K562 (cell line): Measurements from ENCODE around the gene SULT1C3. TPM values are rescaled to one million over a fixed set of nuclear protein-coding genes. Genes with fewer than 3 reads are reported as not detected.

Experiments used
- ATAC-seq: fragments of 200-7000 bp; cut with Tn5 transposase; 3 replicates; pipeline ENCODE4 v1.9.1; 2020; ENCODE audit warnings: moderate library complexity
- BruUV-seq: library from RNA; stranded (reverse); fragments of 400-500 nt; replicated peaks from 2 replicates; lab custom pipeline; 2021; lab: Mats Ljungman, UMichigan
- CTCF ChIA-PET: fragments of 300-600 bp; formaldehyde crosslinking; extraction: SDS; loops from one replicate; lab custom pipeline; 2021; ENCODE audit warnings: low intra/inter-chr PET ratio; lab: Yijun Ruan, JAX
- POLR2A ChIA-PET: fragments of 300-600, 350-650 bp; sonication (Branson Sonifier 250); formaldehyde crosslinking; extraction: SDS; loops from one replicate; lab custom pipeline; 2021; ENCODE audit warnings: antibody characterized with exemption, inconsistent platforms; lab: Yijun Ruan, JAX
- DNase-seq, 4 experiments: peaks; one replicate each; pipeline versions ENCODE4 v3.0.0 to v3.0.0-alpha.2; 2011 to 2018; ENCODE audit warnings: low spot score in 3 of 4, mixed read lengths in 3 of 4; ENCODE audit errors: extremely low read depth in 1 of 4
- FAIRE-seq: peaks from 2 replicates; lab custom pipeline; 2011; peaks lifted over from hg19 to GRCh38; lab: Jason Lieb, UNC
- H2AFZ ChIP-seq: 2 replicates; pipeline ENCODE4 v1.6.0; 2011; ENCODE audit warnings: low read depth, low read length, control low read depth, inconsistent platforms
- H3K27ac ChIP-seq: fragments of 200-600 bp; 3 replicates; pipeline ENCODE4 v1.8.0; 2011; ENCODE audit warnings: low read depth, mild to moderate bottlenecking, control low read depth, inconsistent platforms, low read length, moderate library complexity, mixed read lengths; ENCODE audit errors: extremely low read depth
- H3K27me3 ChIP-seq, 2 experiments: fragments of 300-600 bp in 1 of 2; 2 replicates in 1 of 2; 3 replicates in 1 of 2; pipeline versions ENCODE4 v1.6.0 to v1.8.0; 2011; ENCODE audit warnings: inconsistent platforms in 2 of 2, low read length in 2 of 2, mild to moderate bottlenecking in 1 of 2, mixed read lengths in 1 of 2, moderate library complexity in 1 of 2; ENCODE audit not compliant: control insufficient read depth in 2 of 2, insufficient read depth in 2 of 2
- H3K36me3 ChIP-seq: fragments of 300-600 bp; 3 replicates; pipeline ENCODE4 v1.8.0; 2011; ENCODE audit warnings: mild to moderate bottlenecking, low read length, inconsistent platforms; ENCODE audit not compliant: control insufficient read depth, insufficient read depth
- H3K4me1 ChIP-seq, 2 experiments: fragments of 200-600 bp in 1 of 2; replicated peaks in 1 of 2; 2 replicates in 1 of 2; 3 replicates in 1 of 2; pipeline versions ENCODE4 v1.5.1 to v1.8.0; 2011; ENCODE audit warnings: inconsistent platforms in 2 of 2, low read length in 2 of 2, mild to moderate bottlenecking in 1 of 2, mixed read lengths in 1 of 2, moderate library complexity in 1 of 2; ENCODE audit not compliant: control insufficient read depth in 2 of 2, insufficient read depth in 2 of 2
- H3K4me2 ChIP-seq: 2 replicates; pipeline ENCODE4 v1.6.1; 2011; ENCODE audit warnings: low read length, control low read depth, inconsistent platforms, mixed read lengths; ENCODE audit not compliant: insufficient read depth
- H3K4me3 ChIP-seq: fragments of 200-600 bp; sonication (generic), shearing (Covaris generic); 2 replicates; pipeline ENCODE4 v1.5.1; 2016; ENCODE audit warnings: control low read depth, inconsistent platforms
- H3K79me2 ChIP-seq: fragments of 200-600 bp; 3 replicates; pipeline ENCODE4 v1.8.0; 2011; ENCODE audit warnings: low read length, inconsistent platforms; ENCODE audit not compliant: control insufficient read depth, insufficient read depth
- H3K9ac ChIP-seq, 2 experiments: 2 replicates each; pipeline versions ENCODE4 v1.6.0 to v1.6.1; 2011; ENCODE audit warnings: low read depth in 2 of 2, low read length in 2 of 2, control low read depth in 1 of 2, inconsistent platforms in 1 of 2, mild to moderate bottlenecking in 1 of 2, mixed read lengths in 1 of 2; ENCODE audit not compliant: insufficient read depth in 1 of 2
- H3K9me1 ChIP-seq: one replicate; pipeline ENCODE4 v1.6.0; 2011; ENCODE audit warnings: inconsistent platforms, mild to moderate bottlenecking, low read length, moderate library complexity; ENCODE audit not compliant: control insufficient read depth, insufficient read depth
- H3K9me3 ChIP-seq: replicated peaks from 2 replicates; pipeline ENCODE4 v1.5.1; 2011; ENCODE audit warnings: low read depth, low read length, inconsistent platforms; ENCODE audit not compliant: control insufficient read depth, insufficient read depth
- H4K20me1 ChIP-seq: replicated peaks from 2 replicates; pipeline ENCODE4 v1.6.1; 2011; ENCODE audit warnings: low read length, inconsistent platforms, mixed read lengths; ENCODE audit not compliant: control insufficient read depth, insufficient read depth
- BCOR ChIP-seq: fragments of 450-650 bp; IDR thresholded peaks from 2 replicates; pipeline ENCODE4 v1.6.1; 2016
- FOXA1 ChIP-seq: fragments of 450-650 bp; IDR thresholded peaks from 2 replicates; pipeline ENCODE4 v1.6.1; 2016; ENCODE audit warnings: mild to moderate bottlenecking, borderline replicate concordance
- MAFF ChIP-seq: IDR thresholded peaks from 2 replicates; pipeline ENCODE4 v1.6.1; 2012; ENCODE audit warnings: low read length, improper control_type of control experiment
- MEF2A ChIP-seq: IDR thresholded peaks from 2 replicates; pipeline ENCODE4 v1.6.1; 2011; ENCODE audit warnings: low read depth, mild to moderate bottlenecking, low read length, moderate library complexity; ENCODE audit not compliant: control insufficient read depth
- PRDM10 ChIP-seq: fragments of 450-650 bp; IDR thresholded peaks from 2 replicates; pipeline ENCODE4 v1.6.1; 2018; ENCODE audit not compliant: partially characterized antibody
- RFX1 ChIP-seq: fragments of 450-650 bp; IDR thresholded peaks from 2 replicates; pipeline ENCODE4 v1.6.1; 2016; ENCODE audit warnings: mild to moderate bottlenecking, moderate library complexity
- WGBS: fragments of 100-300 bp; shearing (Covaris generic); methylation state at CpG from one replicate; pipeline ENCODE4 v1.1.6; 2016; ENCODE audit warnings: low coverage, mixed read lengths; ENCODE audit not compliant: insufficient coverage; ENCODE audit errors: missing lambda C conversion rate; 5-methylcytosine and 5-hydroxymethylcytosine counted together
- in situ Hi-C: fragments of 300-500 bp; cut with MboI; formaldehyde crosslinking; loops from 4 replicates; pipeline ENCODE4 v1.15.0; 2018; ENCODE audit warnings: inconsistent platforms, mixed read lengths
- intact Hi-C: fragments of 100-400 bp; cut with micrococcal nuclease; formaldehyde crosslinking; loops from 2 replicates; pipeline ENCODE4 v1.14.2; 2022
- polyA plus RNA-seq, 8 experiments: library from polyadenylated mRNA; depleted of rRNA in 4 of 8; stranded (reverse) in 5 of 8; unstranded in 3 of 8; fragments of >200 nt; fragmentation: Nextera tagmentation in 2 of 8; fragmentation: Illumina TruSeq in 1 of 8; extraction: Ambion mirVana in 2 of 8; extraction: Trizol in 1 of 8; gene quantifications; 2 replicates each; pipeline versions ENCODE4 v1.2.1 to v1.2.3, GENCODE V29; 2011 to 2014; ENCODE audit warnings: inconsistent platforms in 1 of 8, missing spikeins in 1 of 8
- total RNA-seq, 7 experiments: library from RNA; depleted of rRNA in 6 of 7; stranded (reverse); fragments of >200 nt in 6 of 7; fragmentation: Illumina TruSeq in 2 of 7; extraction: Trizol in 2 of 7; gene quantifications; 2 replicates each; pipeline versions ENCODE4 v1.2.1 to v1.2.3, GENCODE V29; 2011 to 2021; ENCODE audit warnings: low replicate concordance in 1 of 7

SULT1C3 gene
- total and polyA plus RNA-seq, 9 of the 15 experiments (the other 6 are each of a cell fraction or from before 2014, with no cell fraction given): not detected

GRCh38 chr2:108229875-108230274, 9.9 kb upstream of the SULT1C3 start:
- Histone ChIP-seq H4K20me1 (no peaks in the 10 kb centered on the region), H3K9me3 (no peaks in the 10 kb centered on the region), H3K4me3 (no peak overlapping the region), H2AFZ (no peak overlapping the region), H3K4me1 (no peaks in the 10 kb centered on the region), H3K79me2 (no peaks in the 10 kb centered on the region), H3K9me1 (no peaks in the 10 kb centered on the region), H3K9ac (no peak overlapping the region), H3K36me3 (no peaks in the 10 kb centered on the region), H3K4me2 (no peak overlapping the region), H3K27me3 (no peaks in the 10 kb centered on the region), H3K27ac (no peak overlapping the region)
- ATAC-seq (no peak), DNase-seq (no peak), FAIRE-seq (no peak)
- in situ Hi-C loops (loop anchor here (10.0 kb wide), 1 partner anchor 355 kb away; no protein-coding TSS in a partner anchor), intact Hi-C loops (no loop called here)
- WGBS: 0% methylated on average over 2 of the region's 2 CpGs
- TF ChIP-seq MEF2A (no peak), FOXA1 (no peak)
- CTCF ChIA-PET: no interaction called here
- no TSS peak for BruUV-seq
- POLR2A ChIA-PET: interaction anchor here (0.6 kb wide), 1 partner anchor 104 kb away, joined by 5 read pairs; no protein-coding TSS in a partner anchor

GRCh38 chr2:108235577-108235976, 4.2 kb upstream of the SULT1C3 start:
- H3K79me2 ChIP-seq: no peaks in the 10 kb centered on the region
- H3K9ac ChIP-seq: no peak overlapping the region
- no peaks in the 10 kb centered on the region for H3K9me3 ChIP-seq
- H3K4me3 ChIP-seq: no peak overlapping the region
- no TSS peak for BruUV-seq
- CTCF ChIA-PET: no interaction called here
- no peak overlapping the region for H3K4me2 ChIP-seq
- H3K27ac ChIP-seq: no peak overlapping the region
- H3K36me3 ChIP-seq: no peaks in the 10 kb centered on the region
- WGBS: 0% methylated on average over 4 of the region's 4 CpGs
- no peaks in the 10 kb centered on the region for H4K20me1 ChIP-seq
- no peak overlapping the region for H2AFZ ChIP-seq
- no peak for TF ChIP-seq MAFF
- TF ChIP-seq RFX1: no peak
- TF ChIP-seq PRDM10: peak; percentile 69
- TF ChIP-seq BCOR: no peak
- TF ChIP-seq, all 486 proteins: peak for 1
- intact Hi-C loops: no loop called here
- Histone ChIP-seq H3K4me1 (no peaks in the 10 kb centered on the region), H3K9me1 (no peaks in the 10 kb centered on the region), H3K27me3 (no peaks in the 10 kb centered on the region)
- ATAC-seq (no peak), DNase-seq (no peak), FAIRE-seq (no peak)
- in situ Hi-C loops: no loop called here
- POLR2A ChIA-PET: no interaction called here
